HFF-Myc (cell line): ENCODE measurements around the gene SF3B5.
"Not testable (repeated sequence)": the region's sequence is repeated elsewhere in the genome, so short reads cannot be mapped to it uniquely, and the experiment has no call there.

Experiments used
- DNase-seq: peaks from one replicate; pipeline ENCODE4 v3.0.0-alpha.2; 2011; ENCODE audit warnings: low read depth; ENCODE audit errors: extremely low read depth
- H3K4me3 ChIP-seq: replicated peaks from 2 replicates; pipeline ENCODE4 v1.5.1; 2011; ENCODE audit warnings: low read depth, mild to moderate bottlenecking, control low read depth, low read length
- TF ChIP-seq, protein P1 (sequence below): IDR thresholded peaks from 2 replicates; pipeline ENCODE4 v1.5.1; 2012; ENCODE audit warnings: mild to moderate bottlenecking, low read depth, low read length, control low read depth; ENCODE audit errors: missing control alignments

Gene SF3B5

GRCh38 chr6:144047688-144048087 is 47.7 kb downstream of the SF3B5 start:
- H3K4me3 ChIP-seq = no peak overlapping the region
- TF ChIP-seq, protein P1, sequence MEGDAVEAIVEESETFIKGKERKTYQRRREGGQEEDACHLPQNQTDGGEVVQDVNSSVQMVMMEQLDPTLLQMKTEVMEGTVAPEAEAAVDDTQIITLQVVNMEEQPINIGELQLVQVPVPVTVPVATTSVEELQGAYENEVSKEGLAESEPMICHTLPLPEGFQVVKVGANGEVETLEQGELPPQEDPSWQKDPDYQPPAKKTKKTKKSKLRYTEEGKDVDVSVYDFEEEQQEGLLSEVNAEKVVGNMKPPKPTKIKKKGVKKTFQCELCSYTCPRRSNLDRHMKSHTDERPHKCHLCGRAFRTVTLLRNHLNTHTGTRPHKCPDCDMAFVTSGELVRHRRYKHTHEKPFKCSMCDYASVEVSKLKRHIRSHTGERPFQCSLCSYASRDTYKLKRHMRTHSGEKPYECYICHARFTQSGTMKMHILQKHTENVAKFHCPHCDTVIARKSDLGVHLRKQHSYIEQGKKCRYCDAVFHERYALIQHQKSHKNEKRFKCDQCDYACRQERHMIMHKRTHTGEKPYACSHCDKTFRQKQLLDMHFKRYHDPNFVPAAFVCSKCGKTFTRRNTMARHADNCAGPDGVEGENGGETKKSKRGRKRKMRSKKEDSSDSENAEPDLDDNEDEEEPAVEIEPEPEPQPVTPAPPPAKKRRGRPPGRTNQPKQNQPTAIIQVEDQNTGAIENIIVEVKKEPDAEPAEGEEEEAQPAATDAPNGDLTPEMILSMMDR = no peak
- no peak for DNase-seq

- not testable (repeated sequence) for DNase-seq
Measured at GRCh38 chr6:144046672-144047071, 48.7 kb downstream of the SF3B5 start.

GRCh38 chr6:144044989-144045388 is 50.4 kb downstream of the SF3B5 start:
- not testable (repeated sequence) for H3K4me3 ChIP-seq, DNase-seq

More at GRCh38 chr6:144046672-144047071, 48.7 kb downstream of the SF3B5 start:
- not testable (repeated sequence) for H3K4me3 ChIP-seq
